Nephron (organoid): ENCODE data around the gene ABCA5.

Source experiments
- H3K27ac Mint-ChIP-seq, 3 experiments: 2 replicates each; pipeline ENCODE4 v1.8.0; 2020; ENCODE audit warnings: mixed read lengths in 3 of 3, mild to moderate bottlenecking in 2 of 3, moderate library complexity in 1 of 3
- H3K27me3 Mint-ChIP-seq: 2 replicates; pipeline ENCODE4 v1.8.0; 2021; ENCODE audit warnings: low read depth, mild to moderate bottlenecking, moderate library complexity, mixed read lengths
- H3K36me3 Mint-ChIP-seq: 2 replicates; pipeline ENCODE4 v1.8.0; 2020; ENCODE audit warnings: low read depth, mixed read lengths
- H3K4me1 Mint-ChIP-seq: 2 replicates; pipeline ENCODE4 v1.8.0; 2020; ENCODE audit warnings: mixed read lengths
- H3K4me3 Mint-ChIP-seq, 3 experiments: 2 replicates each; pipeline ENCODE4 v1.8.0; 2020; ENCODE audit warnings: mild to moderate bottlenecking in 3 of 3, mixed read lengths in 3 of 3, moderate library complexity in 2 of 3
- H3K9me3 Mint-ChIP-seq: 2 replicates; pipeline ENCODE4 v1.8.0; 2020; ENCODE audit warnings: mixed read lengths
- TF ChIP-seq, protein P1 (sequence below), 3 experiments: fragments of 200-600 bp; sonication (generic); IDR thresholded peaks; one replicate each; pipeline ENCODE4 v1.5.0; 2021; ENCODE audit warnings: antibody characterized with exemption in 3 of 3; ENCODE audit not compliant: unreplicated experiment in 3 of 3

The ABCA5 gene

GRCh38 chr17:69228018-69228417, 98.9 kb downstream of the ABCA5 start:
- Mint-ChIP-seq H3K36me3 (peaks cover 1% of the 10 kb centered on the region), H3K27ac (no peak overlapping the region), H3K9me3 (peaks cover 12% of the 10 kb centered on the region), H3K4me3 (peak overlapping the region in 1 of 3 experiments; percentile 43), H3K4me1 (no peaks in the 10 kb centered on the region), H3K27me3 (no peaks in the 10 kb centered on the region)
- TF ChIP-seq, protein P1, sequence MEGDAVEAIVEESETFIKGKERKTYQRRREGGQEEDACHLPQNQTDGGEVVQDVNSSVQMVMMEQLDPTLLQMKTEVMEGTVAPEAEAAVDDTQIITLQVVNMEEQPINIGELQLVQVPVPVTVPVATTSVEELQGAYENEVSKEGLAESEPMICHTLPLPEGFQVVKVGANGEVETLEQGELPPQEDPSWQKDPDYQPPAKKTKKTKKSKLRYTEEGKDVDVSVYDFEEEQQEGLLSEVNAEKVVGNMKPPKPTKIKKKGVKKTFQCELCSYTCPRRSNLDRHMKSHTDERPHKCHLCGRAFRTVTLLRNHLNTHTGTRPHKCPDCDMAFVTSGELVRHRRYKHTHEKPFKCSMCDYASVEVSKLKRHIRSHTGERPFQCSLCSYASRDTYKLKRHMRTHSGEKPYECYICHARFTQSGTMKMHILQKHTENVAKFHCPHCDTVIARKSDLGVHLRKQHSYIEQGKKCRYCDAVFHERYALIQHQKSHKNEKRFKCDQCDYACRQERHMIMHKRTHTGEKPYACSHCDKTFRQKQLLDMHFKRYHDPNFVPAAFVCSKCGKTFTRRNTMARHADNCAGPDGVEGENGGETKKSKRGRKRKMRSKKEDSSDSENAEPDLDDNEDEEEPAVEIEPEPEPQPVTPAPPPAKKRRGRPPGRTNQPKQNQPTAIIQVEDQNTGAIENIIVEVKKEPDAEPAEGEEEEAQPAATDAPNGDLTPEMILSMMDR (IDR thresholded peaks at IDR 0.05; ENCODE audit: unreplicated experiment in 3 of 3): no peak

DNA sequence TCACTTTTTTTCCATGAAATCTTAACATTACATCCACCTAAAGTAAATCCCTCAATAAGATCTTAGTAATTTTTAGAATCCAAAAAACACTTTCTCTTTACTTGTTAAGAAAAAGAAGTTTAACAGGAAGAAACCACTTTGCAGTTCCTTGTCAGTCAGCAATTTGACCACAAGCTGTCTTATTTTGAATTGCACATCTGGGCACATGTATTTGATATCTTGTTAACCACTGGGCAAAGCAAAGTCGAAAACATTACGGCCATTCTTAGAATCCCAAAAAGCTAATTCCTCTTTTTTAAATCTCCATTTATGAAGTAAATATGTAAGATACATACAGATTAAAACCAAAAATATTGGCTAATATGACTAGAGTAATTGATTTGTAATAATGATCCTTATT, 99.4 kb downstream of the ABCA5 start:
- Mint-ChIP-seq H3K9me3 (peaks cover 10% of the 10 kb centered on the region), H3K36me3 (no peaks in the 10 kb centered on the region), H3K27ac (no peak overlapping the region), H3K27me3 (no peaks in the 10 kb centered on the region), H3K4me1 (no peaks in the 10 kb centered on the region), H3K4me3 (peak overlapping the region in 1 of 3 experiments; percentile 10)
- TF ChIP-seq, protein P1 (IDR thresholded peaks at IDR 0.05; ENCODE audit: unreplicated experiment in 3 of 3): no peak

DNA sequence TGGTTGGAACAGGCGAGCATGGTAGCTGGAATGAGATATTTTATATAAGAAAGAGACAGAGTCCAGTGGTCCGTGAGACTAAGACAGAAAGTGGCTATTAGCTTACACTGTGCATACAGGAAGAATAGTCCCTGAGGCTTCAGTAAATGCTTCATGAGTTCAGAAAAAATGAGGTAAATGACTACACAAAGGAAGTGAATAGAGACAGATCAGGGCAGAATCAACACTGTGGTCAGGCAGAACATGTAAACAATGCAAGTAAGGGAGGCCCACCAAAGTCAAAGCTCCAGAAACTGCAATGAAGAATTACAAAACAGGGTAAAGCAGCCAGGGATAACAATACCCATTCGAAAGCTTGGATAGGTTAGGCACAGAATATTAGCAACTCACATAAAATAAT, 103.1 kb downstream of the ABCA5 start:
- H3K9me3 Mint-ChIP-seq: no peaks in the 10 kb centered on the region
- H3K36me3 Mint-ChIP-seq: no peaks in the 10 kb centered on the region
- TF ChIP-seq, protein P1 (IDR thresholded peaks at IDR 0.05; ENCODE audit: unreplicated experiment in 3 of 3): no peak
- H3K4me3 Mint-ChIP-seq: no peak overlapping the region
- H3K27ac Mint-ChIP-seq: no peak overlapping the region
- H3K4me1 Mint-ChIP-seq: no peaks in the 10 kb centered on the region
- H3K27me3 Mint-ChIP-seq: no peaks in the 10 kb centered on the region

DNA sequence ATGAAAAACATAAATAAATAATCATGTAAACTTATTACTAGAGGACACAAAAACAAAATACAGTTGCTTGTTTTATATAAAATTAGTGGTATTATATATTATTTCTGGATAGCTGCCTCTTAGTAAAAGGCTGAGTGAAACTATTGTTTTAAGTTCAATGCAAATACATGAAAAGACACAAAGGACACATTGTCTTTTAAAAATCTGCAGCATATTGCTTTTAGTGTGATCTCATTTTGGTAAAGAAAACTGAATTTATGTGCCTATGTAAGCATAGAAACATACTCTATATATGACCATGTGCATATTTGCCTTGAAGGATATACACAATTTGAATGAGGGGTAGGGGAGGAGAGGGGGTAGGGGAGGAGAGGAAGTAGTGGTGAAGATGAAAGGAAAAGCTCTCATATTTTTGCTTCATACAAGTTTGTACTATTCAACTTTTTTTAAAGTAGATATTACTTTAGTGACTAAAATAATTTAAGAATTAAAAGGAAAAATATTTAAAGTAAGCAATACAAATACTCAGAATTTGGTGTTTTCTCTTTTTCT, 104.2 kb downstream of the ABCA5 start:
- TF ChIP-seq, protein P1 (IDR thresholded peaks at IDR 0.05; ENCODE audit: unreplicated experiment in 3 of 3): no peak
- Mint-ChIP-seq H3K9me3 (no peaks in the 10 kb centered on the region), H3K4me1 (no peaks in the 10 kb centered on the region), H3K36me3 (no peaks in the 10 kb centered on the region), H3K4me3 (no peak overlapping the region), H3K27ac (no peak overlapping the region), H3K27me3 (no peaks in the 10 kb centered on the region)

DNA sequence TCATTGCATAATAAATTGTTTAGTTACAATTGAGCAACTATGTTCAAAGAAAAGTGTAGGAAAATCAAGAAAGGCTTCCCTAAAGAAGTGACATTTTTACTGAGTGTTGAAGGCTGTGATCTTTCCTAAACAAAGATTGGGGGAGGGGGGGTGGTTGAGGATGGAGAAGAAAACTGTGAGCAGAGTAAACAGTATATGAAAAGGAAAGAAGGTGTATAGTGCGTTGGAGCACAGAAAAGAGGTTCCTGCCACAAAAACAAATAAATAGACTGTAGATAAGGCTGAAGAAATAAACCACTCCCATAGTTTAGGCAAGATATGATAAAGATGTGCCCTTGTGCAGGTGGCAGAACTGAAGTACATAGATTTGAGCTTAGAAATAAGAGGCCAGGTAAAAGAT, 106.8 kb downstream of the ABCA5 start:
- H3K9me3 Mint-ChIP-seq: no peaks in the 10 kb centered on the region
- TF ChIP-seq, protein P1 (IDR thresholded peaks at IDR 0.05; ENCODE audit: unreplicated experiment in 3 of 3): no peak
- no peaks in the 10 kb centered on the region for H3K27me3 Mint-ChIP-seq
- no peak overlapping the region for H3K4me3 Mint-ChIP-seq
- H3K27ac Mint-ChIP-seq: no peak overlapping the region
- H3K4me1 Mint-ChIP-seq: no peaks in the 10 kb centered on the region
- H3K36me3 Mint-ChIP-seq: no peaks in the 10 kb centered on the region

- no peaks in the 10 kb centered on the region for H3K4me1 Mint-ChIP-seq
- TF ChIP-seq, protein P1 (IDR thresholded peaks at IDR 0.05; ENCODE audit: unreplicated experiment in 3 of 3): no peak
- H3K9me3 Mint-ChIP-seq: no peaks in the 10 kb centered on the region
- no peaks in the 10 kb centered on the region for H3K36me3 Mint-ChIP-seq
- no peak overlapping the region for H3K27ac Mint-ChIP-seq
- H3K27me3 Mint-ChIP-seq: no peaks in the 10 kb centered on the region
- no peak overlapping the region for H3K4me3 Mint-ChIP-seq
Observed at GRCh38 chr17:69218986-69219385, 107.9 kb downstream of the ABCA5 start.
